SK-N-SH (cell line): ENCODE results near the gene SPAG4. TPM values are rescaled to one million over a fixed set of nuclear protein-coding genes. Genes with fewer than 3 reads are reported as not detected.
A peak's percentile ranks its signal among the peaks of the same experiment; 100 is the strongest.

Experiments used
- CTCF ChIA-PET: fragments of 300-600, 350-600 bp; formaldehyde crosslinking; extraction: SDS; loops from one replicate; lab custom pipeline; 2021; lab: Yijun Ruan, JAX
- POLR2A ChIA-PET: fragments of 350-600 bp; sonication (Branson Sonifier 250); formaldehyde crosslinking; extraction: SDS; loops from one replicate; lab custom pipeline; 2020; ENCODE audit warnings: antibody characterized with exemption, inconsistent platforms; lab: Yijun Ruan, JAX
- DNase-seq: peaks from one replicate; pipeline ENCODE4 v3.0.0; 2012
- H2AFZ ChIP-seq: fragments of 200-600 bp; sonication (generic); 2 replicates; pipeline ENCODE4 v1.8.1; 2016; ENCODE audit warnings: antibody characterized with exemption, mild to moderate bottlenecking, low read depth
- H3F3A ChIP-seq: fragments of 200-600 bp; sonication (generic); replicated peaks from 2 replicates; pipeline ENCODE3; 2016; ENCODE audit warnings: antibody characterized with exemption, mild to moderate bottlenecking; ENCODE audit not compliant: insufficient read depth
- H3K27ac ChIP-seq, 2 experiments: fragments of 200-500 bp in 1 of 2; fragments of 200-600 bp in 1 of 2; sonication (Bioruptor generic) in 1 of 2; sonication (generic), shearing (Covaris generic) in 1 of 2; 2 replicates each; pipeline versions ENCODE4 v1.5.1 to v1.6.1; 2014 to 2016; ENCODE audit warnings: low read depth in 2 of 2, inconsistent platforms in 1 of 2, low read length in 1 of 2, mild to moderate bottlenecking in 1 of 2, mixed read lengths in 1 of 2
- H3K27me3 ChIP-seq: fragments of 200-600 bp; sonication (generic), shearing (Covaris generic); 2 replicates; pipeline ENCODE4 v1.6.1; 2016; ENCODE audit warnings: mixed run types; ENCODE audit not compliant: insufficient read depth
- H3K36me3 ChIP-seq, 2 experiments: fragments of 200-500 bp in 1 of 2; fragments of 200-600 bp in 1 of 2; sonication (Bioruptor generic) in 1 of 2; sonication (generic) in 1 of 2; replicated peaks in 1 of 2; 2 replicates each; pipeline versions ENCODE3 to v1.5.1; 2014 to 2016; ENCODE audit warnings: low read length in 1 of 2, mild to moderate bottlenecking in 1 of 2; ENCODE audit not compliant: insufficient read depth in 2 of 2, control insufficient read depth in 1 of 2
- H3K4me1 ChIP-seq, 2 experiments: fragments of 200-500 bp in 1 of 2; fragments of 200-600 bp in 1 of 2; sonication (Bioruptor generic) in 1 of 2; sonication (generic), shearing (Covaris generic) in 1 of 2; 2 replicates each; pipeline versions ENCODE4 v1.5.1 to v1.6.1; 2014 to 2016; ENCODE audit warnings: low read depth in 1 of 2, low read length in 1 of 2, mixed run types in 1 of 2; ENCODE audit not compliant: insufficient read depth in 2 of 2, control insufficient read depth in 1 of 2
- H3K4me2 ChIP-seq: fragments of 200-600 bp; sonication (generic), shearing (Covaris generic); 2 replicates; pipeline ENCODE4 v1.6.1; 2017; ENCODE audit warnings: mixed run types
- H3K4me3 ChIP-seq, 2 experiments: fragments of 200-500 bp in 1 of 2; fragments of 200-600 bp in 1 of 2; sonication (Bioruptor generic) in 1 of 2; sonication (generic), shearing (Covaris generic) in 1 of 2; 2 replicates each; pipeline versions ENCODE4 v1.5.1 to v1.8.1; 2014 to 2016; ENCODE audit warnings: low read depth in 2 of 2, inconsistent platforms in 1 of 2, low read length in 1 of 2, mild to moderate bottlenecking in 1 of 2, mixed read lengths in 1 of 2, moderate library complexity in 1 of 2
- H3K79me2 ChIP-seq: fragments of 200-600 bp; sonication (generic); 2 replicates; pipeline ENCODE4 v1.8.1; 2017; ENCODE audit warnings: mild to moderate bottlenecking; ENCODE audit not compliant: insufficient read depth
- H3K9ac ChIP-seq: fragments of 200-600 bp; sonication (generic); 2 replicates; pipeline ENCODE4 v1.6.1; 2017; ENCODE audit warnings: mixed run types
- H3K9me2 ChIP-seq: fragments of 200-600 bp; sonication (generic); 2 replicates; pipeline ENCODE4 v1.6.1; 2017; ENCODE audit warnings: mixed run types
- H3K9me3 ChIP-seq: fragments of 200-600 bp; sonication (generic); 2 replicates; pipeline ENCODE4 v1.6.1; 2017; ENCODE audit warnings: mixed run types, mild to moderate bottlenecking, moderate library complexity
- H4K20me1 ChIP-seq: fragments of 200-600 bp; sonication (generic); 2 replicates; pipeline ENCODE4 v1.6.1; 2017; ENCODE audit warnings: mild to moderate bottlenecking, mixed run types; ENCODE audit not compliant: insufficient read depth
- CTCF ChIP-seq: fragments of 200-600 bp; sonication (generic); IDR thresholded peaks from 2 replicates; pipeline ENCODE4 v1.6.1; 2017; ENCODE audit warnings: antibody characterized with exemption, mild to moderate bottlenecking, moderate library complexity
- EZH2phosphoT487 ChIP-seq: fragments of 200-600 bp; sonication (generic); IDR thresholded peaks from 2 replicates; pipeline ENCODE4 v1.6.1; 2017; ENCODE audit warnings: low read depth, mixed run types, mild to moderate bottlenecking, antibody characterized with exemption, moderate library complexity, borderline replicate concordance
- FOSL2 ChIP-seq: IDR thresholded peaks from 2 replicates; pipeline ENCODE4 v1.4.0; 2012; ENCODE audit warnings: low read depth, mild to moderate bottlenecking, moderate library complexity, borderline replicate concordance
- FOXJ3 ChIP-seq: sonication (generic); formaldehyde crosslinking; IDR thresholded peaks from 2 replicates; pipeline ENCODE4 v1.5.1; 2020; ENCODE audit warnings: mild to moderate bottlenecking, missing genetic modification reagents
- GATA2 ChIP-seq: sonication (generic); formaldehyde crosslinking; IDR thresholded peaks from 2 replicates; pipeline ENCODE4 v1.5.0; 2020; ENCODE audit warnings: mild to moderate bottlenecking, missing genetic modification reagents
- MXI1 ChIP-seq: IDR thresholded peaks from 2 replicates; pipeline ENCODE4 v1.6.1; 2012; ENCODE audit warnings: mild to moderate bottlenecking, low read depth, low read length, improper control_type of control experiment
- NFIC ChIP-seq: IDR thresholded peaks from 2 replicates; pipeline ENCODE4 v1.4.0; 2012; ENCODE audit warnings: borderline replicate concordance
- POLR2AphosphoS5 ChIP-seq: IDR thresholded peaks from 2 replicates; pipeline ENCODE4 v1.6.1; 2012; ENCODE audit warnings: low read depth, low read length
- RAD21 ChIP-seq: IDR thresholded peaks from 2 replicates; pipeline ENCODE4 v1.6.1; 2012; ENCODE audit warnings: mild to moderate bottlenecking, low read length
- RCOR1 ChIP-seq: fragments of 150-350 bp; IDR thresholded peaks from 2 replicates; pipeline ENCODE4 v1.6.1; 2017; ENCODE audit warnings: antibody characterized with exemption, low read length
- SIN3A ChIP-seq: IDR thresholded peaks from 2 replicates; pipeline ENCODE4 v1.6.1; 2012; ENCODE audit warnings: low read depth, mild to moderate bottlenecking, low read length, moderate library complexity, borderline replicate concordance
- ZBTB33 ChIP-seq: IDR thresholded peaks from 2 replicates; pipeline ENCODE4 v1.4.0; 2012; ENCODE audit warnings: low read depth, borderline replicate concordance
- WGBS: methylation state at CpG from one replicate; pipeline ENCODE4 v1.1.6; 2017; ENCODE audit warnings: low lambda C conversion rate; 5-methylcytosine and 5-hydroxymethylcytosine counted together
- polyA plus RNA-seq, 3 experiments: library from polyadenylated mRNA; depleted of rRNA; stranded (reverse); fragments of >200 nt; gene quantifications; 2 replicates each; pipeline ENCODE4 v1.2.3, GENCODE V29; 2012

Gene SPAG4
- polyA plus RNA-seq, 1 of the 3 experiments (the other 2 are of a cell fraction): 6.9 TPM

GRCh38 chr20:35568645-35569044 lies 47.0 kb upstream of the SPAG4 start:
- Histone ChIP-seq H3K27me3 (no peaks in the 10 kb centered on the region), H3K9me3 (no peaks in the 10 kb centered on the region), H2AFZ (no peak overlapping the region), H3K27ac (no peak overlapping the region), H3K4me1 (no peaks in the 10 kb centered on the region), H3K79me2 (no peaks in the 10 kb centered on the region), H3K4me3 (no peak overlapping the region), H3K36me3 (no peaks in the 10 kb centered on the region), H3F3A (peaks cover 8% of the 10 kb centered on the region), H3K9ac (no peak overlapping the region), H3K4me2 (no peak overlapping the region), H4K20me1 (no peaks in the 10 kb centered on the region), H3K9me2 (no peaks in the 10 kb centered on the region)
- peak; percentile 39 for TF ChIP-seq RAD21
- TF ChIP-seq RCOR1: no peak
- TF ChIP-seq FOXJ3 (CRISPR knock-in tag): no peak
- peak; percentile 29; the same call in 1 of the 2 replicates for TF ChIP-seq CTCF
- TF ChIP-seq SIN3A: no peak
- ChIA-PET POLR2A (interaction anchor here (1.4 kb wide), 1 partner anchor 9 kb away, joined by 3 read pairs; no protein-coding TSS in a partner anchor), CTCF (interaction anchor here (0.9 to 1.2 kb wide), 2 partner anchors 90 to 413 kb away, joined by 3 read pairs; no protein-coding TSS in a partner anchor)
- WGBS: 36% methylated on average over 2 of the region's 2 CpGs
- peak; percentile 41 for DNase-seq

- H3K9me3 ChIP-seq: no peaks in the 10 kb centered on the region
- no peaks in the 10 kb centered on the region for H4K20me1 ChIP-seq
- no peaks in the 10 kb centered on the region for H3K4me1 ChIP-seq
- ChIA-PET CTCF (no interaction called here), POLR2A (no interaction called here)
- H3K27ac ChIP-seq: no peak overlapping the region
- peaks cover 3% of the 10 kb centered on the region for H3F3A ChIP-seq
- no peak overlapping the region for H3K4me3 ChIP-seq
- H3K9ac ChIP-seq: no peak overlapping the region
- no peaks in the 10 kb centered on the region for H3K9me2 ChIP-seq
- no peak overlapping the region for H3K4me2 ChIP-seq
- H3K79me2 ChIP-seq: no peaks in the 10 kb centered on the region
- no peak for TF ChIP-seq ZBTB33
- no peak for TF ChIP-seq GATA2 (CRISPR knock-in tag)
- TF ChIP-seq NFIC: no peak
- TF ChIP-seq FOSL2: no peak
- TF ChIP-seq EZH2phosphoT487: no peak
- no peak for TF ChIP-seq POLR2AphosphoS5
- no peak for TF ChIP-seq MXI1
- no peak for DNase-seq
- H2AFZ ChIP-seq: no peak overlapping the region
- no peaks in the 10 kb centered on the region for H3K36me3 ChIP-seq
- H3K27me3 ChIP-seq: no peaks in the 10 kb centered on the region
Observed at GRCh38 chr20:35571555-35571954, 44.1 kb upstream of the SPAG4 start.
